H1 (cell line): Measurements from ENCODE around the gene INHBB.

Source experiments
- ATF3 ChIP-seq: IDR thresholded peaks from 2 replicates; pipeline ENCODE4 v1.6.1; 2011; ENCODE audit warnings: low read depth, mild to moderate bottlenecking, low read length; ENCODE audit not compliant: insufficient read depth
- CTCF ChIP-seq, 3 experiments: IDR thresholded peaks; 1 replicate in 2 of 3; 2 replicates in 1 of 3; pipeline versions ENCODE4 v1.5.1 to v1.6.1; 2011; ENCODE audit warnings: low read length in 3 of 3, mild to moderate bottlenecking in 3 of 3, inconsistent platforms in 2 of 3, low read depth in 1 of 3, moderate library complexity in 1 of 3; ENCODE audit not compliant: insufficient read depth in 1 of 3; ENCODE audit errors: control extremely low read depth in 1 of 3
- GABPA ChIP-seq: IDR thresholded peaks from 2 replicates; pipeline ENCODE4 v1.6.1; 2011; ENCODE audit warnings: mild to moderate bottlenecking, low read length, moderate library complexity, borderline replicate concordance; ENCODE audit not compliant: insufficient read depth
- SIRT6 ChIP-seq: IDR thresholded peaks from one replicate; pipeline ENCODE4 v1.7.1; 2012; ENCODE audit warnings: low read length, inconsistent platforms
- SIX5 ChIP-seq: IDR thresholded peaks from 2 replicates; pipeline ENCODE4 v1.6.1; 2011; ENCODE audit warnings: mild to moderate bottlenecking, low read depth, low read length
- SRF ChIP-seq: IDR thresholded peaks from 2 replicates; pipeline ENCODE4 v1.6.1; 2011; ENCODE audit warnings: mild to moderate bottlenecking, low read depth, low read length, moderate library complexity
- YY1 ChIP-seq: IDR thresholded peaks from 2 replicates; pipeline ENCODE4 v1.6.1; 2011; ENCODE audit warnings: low read depth, mild to moderate bottlenecking, low read length

GRCh38 chr2:120322329-120322728, 23.6 kb upstream of the INHBB start:
- no peak for TF ChIP-seq SRF
- TF ChIP-seq ATF3: no peak
- no peak for TF ChIP-seq YY1
- TF ChIP-seq SIRT6: no peak
- no peak for TF ChIP-seq CTCF (IDR thresholded peaks at IDR 0.05; ENCODE audit: control extremely low read depth in 1 of 3, insufficient read depth in 1 of 3, low read depth in 1 of 3, low read length in 3 of 3)
- TF ChIP-seq GABPA: no peak
- no peak for TF ChIP-seq SIX5
